ENCODE results near the gene RPS6KA4. TPM values are rescaled to one million over a fixed set of nuclear protein-coding genes. Genes with fewer than 3 reads are reported as not detected.

The RPS6KA4 gene
- total RNA-seq, 3 donors from 2014 or later = 43.3 to 49.9 (median 48.1) TPM

- ATAC-seq = no peak
- H3K9me3 Mint-ChIP-seq = no peaks in the 10 kb centered on the region
- DNase-seq = no peak
- no peaks in the 10 kb centered on the region for H3K27me3 Mint-ChIP-seq (ENCODE audit: low read depth)
- no peak overlapping the region for H3K4me3 Mint-ChIP-seq
- peaks cover 20% of the 10 kb centered on the region for H3K4me1 Mint-ChIP-seq (ENCODE audit: low read depth)
- H3K36me3 Mint-ChIP-seq (ENCODE audit: insufficient read depth) = peaks cover 22% of the 10 kb centered on the region
Observed at GRCh38 chr11:64362339-64362738, 3.4 kb downstream of the RPS6KA4 start.

GRCh38 chr11:64364435-64364834 is 5.5 kb downstream of the RPS6KA4 start:
- Mint-ChIP-seq H3K4me3 (no peak overlapping the region), H3K27me3 (ENCODE audit: low read depth) (no peaks in the 10 kb centered on the region), H3K36me3 (ENCODE audit: insufficient read depth) (peaks cover 28% of the 10 kb centered on the region), H3K4me1 (ENCODE audit: low read depth) (peaks cover 11% of the 10 kb centered on the region), H3K9me3 (no peaks in the 10 kb centered on the region)
- DNase-seq (no peak), ATAC-seq (no peak)

- Mint-ChIP-seq H3K4me3 (no peak overlapping the region), H3K4me1 (ENCODE audit: low read depth) (peaks cover 6% of the 10 kb centered on the region), H3K9me3 (no peaks in the 10 kb centered on the region), H3K27me3 (ENCODE audit: low read depth) (no peaks in the 10 kb centered on the region), H3K36me3 (ENCODE audit: insufficient read depth) (peaks cover 30% of the 10 kb centered on the region)
- no peak for DNase-seq
- ATAC-seq = no peak
Observed at GRCh38 chr11:64364911-64365310, 5.9 kb downstream of the RPS6KA4 start.

GRCh38 chr11:64366751-64367150 is 7.8 kb downstream of the RPS6KA4 start:
- ATAC-seq = no peak
- Mint-ChIP-seq H3K4me3 (no peak overlapping the region), H3K36me3 (ENCODE audit: insufficient read depth) (peaks cover 32% of the 10 kb centered on the region)

GRCh38 chr11:64367931-64368672 is 9.1 kb downstream of the RPS6KA4 start:
- Mint-ChIP-seq H3K4me3 (no peak overlapping the region), H3K9me3 (no peaks in the 10 kb centered on the region), H3K27me3 (ENCODE audit: low read depth) (no peaks in the 10 kb centered on the region), H3K4me1 (ENCODE audit: low read depth) (no peaks in the 10 kb centered on the region), H3K36me3 (ENCODE audit: insufficient read depth) (peaks cover 24% of the 10 kb centered on the region)
- DNase-seq (no peak), ATAC-seq (no peak)

More at GRCh38 chr11:64366751-64367150, 7.8 kb downstream of the RPS6KA4 start:
- Mint-ChIP-seq H3K9me3 (no peaks in the 10 kb centered on the region), H3K4me1 (ENCODE audit: low read depth) (no peaks in the 10 kb centered on the region), H3K27me3 (ENCODE audit: low read depth) (no peaks in the 10 kb centered on the region)
- DNase-seq = no peak

GRCh38 chr11:64368673-64369074 is 9.7 kb downstream of the RPS6KA4 start:
- H3K27me3 Mint-ChIP-seq (ENCODE audit: low read depth) = no peaks in the 10 kb centered on the region
- ATAC-seq (no peak), DNase-seq (no peak)
- no peaks in the 10 kb centered on the region for H3K4me1 Mint-ChIP-seq (ENCODE audit: low read depth)
- H3K4me3 Mint-ChIP-seq = no peak overlapping the region
- H3K9me3 Mint-ChIP-seq = no peaks in the 10 kb centered on the region
- H3K36me3 Mint-ChIP-seq (ENCODE audit: insufficient read depth) = peaks cover 21% of the 10 kb centered on the region

GRCh38 chr11:64369440-64370421 is 10.8 kb downstream of the RPS6KA4 start:
- no peaks in the 10 kb centered on the region for H3K9me3 Mint-ChIP-seq
- no peak overlapping the region for H3K4me3 Mint-ChIP-seq
- H3K27me3 Mint-ChIP-seq (ENCODE audit: low read depth) = no peaks in the 10 kb centered on the region
- peaks cover 16% of the 10 kb centered on the region for H3K36me3 Mint-ChIP-seq (ENCODE audit: insufficient read depth)
- no peaks in the 10 kb centered on the region for H3K4me1 Mint-ChIP-seq (ENCODE audit: low read depth)
- DNase-seq = no peak
- ATAC-seq = no peak

GRCh38 chr11:64371201-64371600 is 12.2 kb downstream of the RPS6KA4 start:
- H3K4me1 Mint-ChIP-seq (ENCODE audit: low read depth) = no peaks in the 10 kb centered on the region
- DNase-seq = no peak
- no peak for ATAC-seq
- no peaks in the 10 kb centered on the region for H3K27me3 Mint-ChIP-seq (ENCODE audit: low read depth)
- H3K4me3 Mint-ChIP-seq = no peak overlapping the region
- peaks cover 16% of the 10 kb centered on the region for H3K36me3 Mint-ChIP-seq (ENCODE audit: insufficient read depth)
- no peaks in the 10 kb centered on the region for H3K9me3 Mint-ChIP-seq

GRCh38 chr11:64372021-64372420 is 13.1 kb downstream of the RPS6KA4 start:
- Mint-ChIP-seq H3K27me3 (ENCODE audit: low read depth) (no peaks in the 10 kb centered on the region), H3K4me1 (ENCODE audit: low read depth) (no peaks in the 10 kb centered on the region), H3K9me3 (no peaks in the 10 kb centered on the region), H3K4me3 (no peak overlapping the region), H3K36me3 (ENCODE audit: insufficient read depth) (peaks cover 11% of the 10 kb centered on the region)
- DNase-seq (no peak), ATAC-seq (no peak)

GRCh38 chr11:64372802-64373597 is 14.0 kb downstream of the RPS6KA4 start:
- Mint-ChIP-seq H3K36me3 (ENCODE audit: insufficient read depth) (peaks cover 9% of the 10 kb centered on the region), H3K9me3 (no peaks in the 10 kb centered on the region), H3K4me3 (no peak overlapping the region), H3K27me3 (ENCODE audit: low read depth) (no peaks in the 10 kb centered on the region), H3K4me1 (ENCODE audit: low read depth) (no peaks in the 10 kb centered on the region)
- ATAC-seq (peak; percentile 35 to 43), DNase-seq (no peak)

- Mint-ChIP-seq H3K9me3 (no peaks in the 10 kb centered on the region), H3K4me3 (no peak overlapping the region), H3K27me3 (ENCODE audit: low read depth) (no peaks in the 10 kb centered on the region), H3K4me1 (ENCODE audit: low read depth) (no peaks in the 10 kb centered on the region), H3K36me3 (ENCODE audit: insufficient read depth) (peaks cover 9% of the 10 kb centered on the region)
- DNase-seq (no peak), ATAC-seq (no peak)
Observed at GRCh38 chr11:64373598-64373974, 14.6 kb downstream of the RPS6KA4 start.

GRCh38 chr11:64376071-64376470 is 17.1 kb downstream of the RPS6KA4 start:
- no peaks in the 10 kb centered on the region for H3K4me1 Mint-ChIP-seq (ENCODE audit: low read depth)
- H3K9me3 Mint-ChIP-seq = no peaks in the 10 kb centered on the region
- DNase-seq = no peak
- H3K36me3 Mint-ChIP-seq (ENCODE audit: insufficient read depth) = no peaks in the 10 kb centered on the region
- no peak for ATAC-seq
- H3K4me3 Mint-ChIP-seq = no peak overlapping the region
- H3K27me3 Mint-ChIP-seq (ENCODE audit: low read depth) = no peaks in the 10 kb centered on the region

- Mint-ChIP-seq H3K4me1 (ENCODE audit: low read depth) (no peaks in the 10 kb centered on the region), H3K27me3 (ENCODE audit: low read depth) (no peaks in the 10 kb centered on the region), H3K4me3 (no peak overlapping the region), H3K9me3 (no peaks in the 10 kb centered on the region), H3K36me3 (ENCODE audit: insufficient read depth) (no peaks in the 10 kb centered on the region)
- DNase-seq (no peak), ATAC-seq (no peak)
Observed at GRCh38 chr11:64378335-64378880, 19.4 kb downstream of the RPS6KA4 start.

GRCh38 chr11:64379160-64379559 is 20.2 kb downstream of the RPS6KA4 start:
- Mint-ChIP-seq H3K27me3 (ENCODE audit: low read depth) (no peaks in the 10 kb centered on the region), H3K4me1 (ENCODE audit: low read depth) (no peaks in the 10 kb centered on the region), H3K9me3 (no peaks in the 10 kb centered on the region), H3K36me3 (ENCODE audit: insufficient read depth) (no peaks in the 10 kb centered on the region), H3K4me3 (no peak overlapping the region)
- ATAC-seq (no peak), DNase-seq (no peak)

Data from activated T-cell treated with anti-CD3 and anti-CD28 coated beads, Interleukin-2, amount 50 U/mL, for 4 hours (primary cell).